Dermis microvascular lymphatic vessel endothelial cell (primary cell): Measurements from ENCODE around the gene EWSR1. TPM values are rescaled to one million over a fixed set of nuclear protein-coding genes. Genes with fewer than 3 reads are reported as not detected.
"Not testable (repeated sequence)": the region's sequence is repeated elsewhere in the genome, so short reads cannot be mapped to it uniquely, and the experiment has no call there.

Experiments used
- DNase-seq, 2 donors: peaks; one replicate each; pipeline versions ENCODE4 v3.0.0 to v3.0.0-alpha.2; 2010; ENCODE audit warnings: low read depth in 2 of 2
- total RNA-seq: library from RNA; depleted of rRNA; stranded (reverse); fragments of >200 nt; gene quantifications from 2 replicates; pipeline ENCODE4 v1.2.1, GENCODE V29; 2014

EWSR1 gene
- total RNA-seq, 1 donor from 2014 or later, result 149 TPM

DNA sequence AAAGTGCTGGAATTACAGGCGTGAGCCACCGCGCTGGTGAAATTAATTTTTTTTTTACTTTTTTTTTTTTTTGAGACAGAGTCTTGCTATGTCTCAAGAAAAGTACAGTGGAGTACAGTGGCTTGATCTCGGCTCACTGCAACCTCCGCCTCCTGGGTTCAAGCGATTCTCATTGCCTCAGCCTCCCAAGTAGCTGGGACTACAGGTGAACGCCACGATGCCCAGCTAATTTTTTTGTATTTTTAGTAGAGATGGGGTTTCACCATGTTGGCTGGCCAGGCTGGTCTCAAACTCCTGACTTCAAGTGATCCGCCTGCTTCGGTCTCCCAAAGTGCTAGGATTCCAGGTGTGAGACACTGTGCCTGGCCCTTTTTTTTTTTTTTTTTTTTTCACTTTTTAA lies 20.2 kb upstream of the EWSR1 start:
- not testable (repeated sequence) for DNase-seq

- no peak for DNase-seq
These were observed 16.8 kb upstream of the EWSR1 start for GRCh38 chr22:29251265-29251664.

- no peak for DNase-seq
These were observed 15.8 kb upstream of the EWSR1 start for GRCh38 chr22:29251981-29252911.

- DNase-seq, result no peak
These were observed 14.3 kb upstream of the EWSR1 start for GRCh38 chr22:29253561-29254285.

DNA sequence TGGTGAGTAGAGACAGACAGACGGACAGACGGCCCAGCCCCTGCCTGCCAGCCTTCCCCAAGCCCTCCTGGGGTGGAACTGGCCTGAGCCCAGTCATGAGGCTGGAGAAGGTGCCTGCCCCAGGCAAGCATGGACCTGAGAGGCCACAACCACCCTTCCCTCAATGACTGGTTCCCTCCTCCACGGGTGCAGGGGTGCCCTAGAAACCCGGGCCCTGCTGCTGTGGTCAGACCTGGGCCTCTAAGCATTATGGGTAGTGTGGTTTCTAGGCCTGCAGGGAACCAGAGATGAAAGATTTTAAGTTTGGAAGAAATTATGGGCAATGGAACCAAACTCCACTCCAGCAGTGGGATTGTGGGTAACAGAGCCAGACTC lies 13.8 kb upstream of the EWSR1 start:
- no peak for DNase-seq

- no peak for DNase-seq
These were observed 12.9 kb upstream of the EWSR1 start for GRCh38 chr22:29255064-29255621.

DNA sequence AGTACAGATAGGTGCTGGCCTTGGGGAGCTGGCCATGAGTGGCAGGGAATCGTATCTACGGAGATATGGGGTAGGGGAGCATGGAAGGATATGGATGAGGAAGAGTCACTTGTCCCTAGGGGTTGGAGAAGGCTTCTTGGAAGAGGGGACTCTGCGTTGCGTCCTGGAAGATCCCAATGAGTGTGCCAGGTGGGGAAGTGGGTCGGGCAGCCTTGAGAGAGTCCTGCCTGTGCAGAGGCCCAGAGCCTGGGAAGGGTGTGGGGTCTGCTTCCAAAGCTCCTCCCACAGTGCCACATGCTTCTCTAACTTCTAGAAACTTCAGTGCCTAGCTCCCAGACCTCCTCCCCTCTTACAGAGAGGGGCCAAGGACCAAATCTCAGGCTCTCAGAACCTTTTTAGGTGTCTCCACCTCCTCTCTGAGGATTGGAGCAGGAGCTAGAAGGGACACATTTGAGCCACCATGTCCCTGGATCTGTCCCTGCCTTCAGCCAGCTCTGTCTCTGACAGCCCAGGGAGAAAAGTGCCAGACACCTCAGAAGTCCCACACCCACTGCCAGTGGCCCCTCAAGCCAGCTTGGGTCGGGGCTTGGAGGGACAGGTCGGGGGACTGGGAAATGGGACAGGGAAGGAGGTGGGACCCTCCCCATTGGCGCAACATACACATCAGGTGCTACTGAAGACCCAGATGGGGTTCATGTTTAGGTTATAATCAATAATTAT lies 11.3 kb upstream of the EWSR1 start:
- no peak for DNase-seq

GRCh38 chr22:29257751-29258181 lies 10.3 kb upstream of the EWSR1 start:
- no peak for DNase-seq

- no peak for DNase-seq
These were observed 9.4 kb upstream of the EWSR1 start for GRCh38 chr22:29258407-29259252.

DNA sequence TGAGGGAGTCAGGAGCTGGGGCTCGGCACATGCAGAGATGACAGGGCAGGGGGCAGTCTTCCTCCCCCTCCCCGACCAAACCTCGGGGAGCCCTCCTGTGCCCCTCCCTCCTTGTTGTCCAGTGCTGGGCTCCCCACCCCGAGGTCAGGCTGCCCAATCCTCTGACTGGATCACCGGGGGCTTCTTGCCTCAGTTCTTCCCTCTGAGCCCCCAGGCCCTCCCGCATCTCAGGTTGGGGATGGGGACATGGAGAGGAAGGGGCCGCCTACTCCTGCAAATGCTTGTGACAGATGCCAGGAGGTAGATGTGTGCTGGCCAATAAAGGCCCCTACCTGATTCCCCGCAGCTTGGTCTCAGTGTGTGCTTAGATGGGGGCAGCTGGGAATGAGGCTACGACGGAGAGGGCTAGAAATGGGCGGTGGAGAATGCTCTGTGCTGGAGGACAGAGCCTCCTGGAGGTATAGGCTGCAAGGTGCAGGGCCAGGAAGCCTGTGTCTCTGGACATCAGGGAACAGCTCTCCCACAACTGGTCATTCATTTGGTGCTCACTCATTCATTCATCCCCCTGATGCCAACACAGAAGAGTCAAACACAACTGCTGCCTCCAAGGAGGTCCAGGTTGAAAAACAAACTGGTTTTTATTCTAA lies 8.7 kb upstream of the EWSR1 start:
- no peak for DNase-seq

GRCh38 chr22:29260031-29260560 lies 8.0 kb upstream of the EWSR1 start:
- no peak for DNase-seq

DNA sequence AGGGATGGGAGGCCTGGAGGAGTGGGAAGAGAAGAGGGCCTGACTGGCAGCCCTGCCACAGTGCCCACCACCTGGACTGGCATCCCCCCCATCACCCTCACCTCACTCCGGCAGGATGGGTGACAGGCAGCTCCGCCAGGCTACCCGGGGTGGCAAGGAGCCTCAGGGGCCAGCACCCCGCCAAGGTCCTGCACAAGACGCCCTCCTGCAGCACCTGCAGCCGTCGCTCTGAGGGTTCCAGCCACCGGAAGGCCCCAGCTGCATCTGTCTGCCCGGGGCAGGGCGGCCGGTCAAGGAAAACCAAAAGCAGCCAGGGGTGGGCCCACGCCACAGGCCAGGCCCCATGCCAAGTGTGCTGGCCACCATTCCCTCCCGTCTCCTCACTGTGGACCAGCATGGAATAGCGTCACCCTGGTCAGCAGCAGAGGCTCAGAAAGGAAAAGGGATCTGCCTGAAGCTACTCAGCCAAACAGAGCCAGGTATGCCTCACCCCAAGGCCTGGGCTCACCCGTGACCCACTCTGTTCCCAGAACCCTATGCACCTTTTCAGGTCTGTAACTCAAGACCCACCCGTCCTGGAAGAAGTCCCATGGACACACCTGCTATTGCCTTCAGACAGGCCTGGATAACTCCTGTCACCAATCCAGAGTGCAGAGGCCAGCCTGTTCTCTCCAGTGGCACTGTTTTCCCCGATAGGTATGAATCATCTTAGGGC lies 7.3 kb upstream of the EWSR1 start:
- DNase-seq, result no peak

GRCh38 chr22:29263791-29264276 lies 4.2 kb upstream of the EWSR1 start:
- no peak for DNase-seq

DNA sequence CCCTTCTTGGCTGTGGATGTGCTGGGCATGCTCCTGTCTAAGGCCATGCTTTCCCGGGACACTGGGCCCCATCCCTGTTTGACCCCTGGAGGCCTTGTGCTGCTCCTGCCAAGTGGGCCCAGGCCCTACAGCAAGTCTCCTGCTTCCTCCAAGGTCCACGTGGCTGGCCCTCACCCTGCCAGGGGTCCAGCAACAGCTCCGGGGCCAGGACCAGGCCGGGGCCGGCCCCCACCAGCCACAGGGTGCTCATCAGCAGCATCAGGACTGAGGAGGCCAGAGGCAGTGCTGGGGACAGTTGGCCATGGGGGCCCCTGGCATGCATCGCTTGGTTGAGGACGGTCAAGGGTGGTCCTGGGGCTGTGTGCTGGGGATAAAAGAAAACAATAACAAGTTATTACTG lies 2.8 kb upstream of the EWSR1 start:
- no peak for DNase-seq

- DNase-seq, result no peak
These were observed 2.1 kb upstream of the EWSR1 start for GRCh38 chr22:29265929-29266328.

DNA sequence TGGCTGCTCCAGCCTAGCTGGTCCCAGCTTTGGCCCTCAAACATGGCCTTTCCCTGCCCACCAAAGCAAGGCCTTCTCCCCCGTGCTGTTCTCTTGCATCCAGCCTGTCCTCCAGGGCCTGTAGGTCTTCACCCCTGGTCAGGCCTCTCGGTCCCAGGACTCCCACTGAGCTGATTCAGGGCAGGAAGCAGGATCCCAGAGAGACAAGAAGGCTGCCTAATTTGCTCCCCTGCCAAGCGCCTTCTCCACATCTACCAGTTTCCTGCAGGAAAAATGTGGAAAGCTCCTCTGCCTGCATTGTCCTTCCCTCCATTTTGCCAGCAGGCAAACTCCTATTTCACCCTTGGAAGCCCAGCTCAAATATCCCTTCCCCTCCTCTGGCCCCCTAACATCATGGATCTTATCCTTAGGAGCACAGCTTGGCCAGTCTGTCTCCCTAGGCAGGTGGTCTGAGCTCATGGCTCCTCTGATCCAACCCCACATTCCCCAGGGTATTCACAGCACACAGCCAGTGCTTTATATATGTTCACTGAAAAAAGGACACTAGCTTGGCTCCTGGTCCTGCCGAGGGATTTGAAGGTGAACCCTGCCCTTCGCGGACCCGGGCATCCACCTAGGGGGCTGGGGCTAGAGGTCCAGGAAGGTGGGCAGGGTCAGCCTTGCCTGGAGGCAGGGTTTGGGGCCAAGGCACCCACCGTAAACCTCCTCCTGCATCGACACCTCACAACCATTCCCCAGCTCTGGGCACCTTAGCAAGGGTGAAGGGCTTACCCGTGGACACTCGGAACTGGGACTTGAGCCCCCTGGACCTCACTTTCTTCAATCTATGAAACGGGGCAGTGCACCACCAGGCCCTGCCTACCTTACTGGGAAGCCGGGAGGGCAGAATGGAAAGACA lies 1.3 kb upstream of the EWSR1 start:
- peak in 1 of 2 donors; percentile 12 for DNase-seq

DNA sequence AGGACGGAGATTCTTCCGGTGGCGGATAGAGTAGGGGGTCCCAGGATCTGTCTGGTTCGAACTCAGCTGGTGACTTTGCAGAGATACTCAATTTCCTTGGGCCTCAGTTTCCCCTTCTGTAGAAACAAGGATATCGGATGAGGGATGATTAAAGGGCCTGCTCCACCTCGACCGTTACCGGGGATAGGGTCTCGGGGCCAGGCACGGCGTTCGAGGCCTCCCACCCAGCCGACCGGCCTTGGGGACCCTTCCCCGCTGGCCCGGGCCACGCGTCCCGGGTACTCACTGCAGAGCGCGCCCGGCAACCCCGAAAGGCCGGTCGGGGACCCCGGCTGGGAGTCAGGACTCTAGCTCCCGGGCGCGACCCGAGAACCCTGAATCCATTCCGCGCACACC lies 608 bp upstream of the EWSR1 start:
- DNase-seq, result no peak
